ENCODE measurements around the gene MZB1. TPM values are rescaled to one million over a fixed set of nuclear protein-coding genes. Genes with fewer than 3 reads are reported as not detected.

The MZB1 gene, protein sequence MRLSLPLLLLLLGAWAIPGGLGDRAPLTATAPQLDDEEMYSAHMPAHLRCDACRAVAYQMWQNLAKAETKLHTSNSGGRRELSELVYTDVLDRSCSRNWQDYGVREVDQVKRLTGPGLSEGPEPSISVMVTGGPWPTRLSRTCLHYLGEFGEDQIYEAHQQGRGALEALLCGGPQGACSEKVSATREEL
- total RNA-seq = 1 to 10 TPM; 1.8 to 5.0 (median 2.5) TPM

- H3K36me3 Mint-ChIP-seq (ENCODE audit: insufficient read depth) = no peaks in the 10 kb centered on the region
- H3K4me1 Mint-ChIP-seq (ENCODE audit: low read depth) = peaks cover 50% of the 10 kb centered on the region
- peak; percentile 41 to 48 for ATAC-seq
- H3K9me3 Mint-ChIP-seq = no peaks in the 10 kb centered on the region
- peak; percentile 38 for DNase-seq
- H3K27me3 Mint-ChIP-seq (ENCODE audit: low read depth) = no peaks in the 10 kb centered on the region
- H3K4me3 Mint-ChIP-seq = peak within 1 kb of the TSS; percentile 62
Measured at GRCh38 chr5:139389701-139390638, at the start of gene MZB1. TSS of gene MZB1 (minus strand) at chr5:139389913. CDS start at chr5:139389856, 57 bp downstream.

DNA sequence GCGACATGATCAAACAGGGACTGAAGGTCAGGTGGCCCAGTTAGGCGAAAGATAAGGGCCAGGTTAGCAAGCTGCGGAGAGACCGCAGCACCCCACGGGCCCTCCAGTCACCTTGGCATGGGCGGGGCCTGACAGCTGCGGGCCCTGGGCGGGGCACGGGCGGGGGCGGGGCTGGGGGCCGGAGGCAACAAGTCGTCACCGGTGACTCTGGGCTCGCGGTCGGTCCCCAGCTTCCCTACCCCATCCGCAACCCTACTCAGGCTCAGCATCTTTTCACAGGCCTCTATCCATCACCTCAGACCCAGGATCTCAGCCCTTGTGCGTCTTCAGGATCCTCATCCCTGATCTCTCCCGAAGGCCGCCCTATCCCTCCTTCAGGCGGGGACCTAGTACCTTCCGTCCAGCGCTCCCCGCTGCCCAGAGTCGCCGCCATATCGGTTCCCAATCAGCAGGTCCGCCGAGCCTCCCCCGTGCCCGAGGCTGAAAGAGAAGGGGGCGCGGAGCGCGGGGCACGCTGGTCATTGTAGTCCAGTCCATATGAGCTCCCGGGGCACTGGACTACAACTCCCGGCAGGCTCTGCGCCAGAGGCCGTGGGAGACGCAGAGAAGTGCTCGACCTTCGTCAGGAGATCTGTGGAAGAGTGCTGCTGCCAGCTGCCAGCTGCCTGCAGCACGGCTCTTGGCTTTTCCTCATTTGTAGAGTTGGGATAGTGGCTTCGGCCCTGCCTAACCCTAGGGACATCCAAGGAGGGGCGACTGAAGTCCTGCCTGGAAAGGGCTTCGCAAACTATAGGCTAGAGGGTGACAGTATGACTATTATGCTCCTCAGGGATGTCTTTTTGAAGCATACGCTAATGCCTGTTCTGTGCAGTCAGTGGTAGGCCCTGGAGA is 49.5 kb upstream of the MZB1 start, which contains the start of gene DNAJC18:
TSS of gene DNAJC18 (minus strand) at position 513 of the 891 bp plus-strand sequence. CDS start at position 433, 80 bp downstream.
- Mint-ChIP-seq H3K4me1 (ENCODE audit: low read depth) (peaks cover 54% of the 10 kb centered on the region), H3K9me3 (no peaks in the 10 kb centered on the region), H3K27me3 (ENCODE audit: low read depth) (no peaks in the 10 kb centered on the region), H3K36me3 (ENCODE audit: insufficient read depth) (peaks cover 5% of the 10 kb centered on the region), H3K4me3 (peak within 1 kb of the TSS; percentile 97)
- DNase-seq = peak; percentile 84
- ATAC-seq = peak; percentile 93 to 94

GRCh38 chr5:139438707-139439012 is 48.9 kb upstream of the MZB1 start:
- no peaks in the 10 kb centered on the region for H3K9me3 Mint-ChIP-seq
- H3K36me3 Mint-ChIP-seq (ENCODE audit: insufficient read depth) = peaks cover 5% of the 10 kb centered on the region
- H3K27me3 Mint-ChIP-seq (ENCODE audit: low read depth) = no peaks in the 10 kb centered on the region
- ATAC-seq (no peak), DNase-seq (no peak)
- peak overlapping the region; percentile 97 for H3K4me3 Mint-ChIP-seq
- H3K4me1 Mint-ChIP-seq (ENCODE audit: low read depth) = peaks cover 48% of the 10 kb centered on the region

DNA sequence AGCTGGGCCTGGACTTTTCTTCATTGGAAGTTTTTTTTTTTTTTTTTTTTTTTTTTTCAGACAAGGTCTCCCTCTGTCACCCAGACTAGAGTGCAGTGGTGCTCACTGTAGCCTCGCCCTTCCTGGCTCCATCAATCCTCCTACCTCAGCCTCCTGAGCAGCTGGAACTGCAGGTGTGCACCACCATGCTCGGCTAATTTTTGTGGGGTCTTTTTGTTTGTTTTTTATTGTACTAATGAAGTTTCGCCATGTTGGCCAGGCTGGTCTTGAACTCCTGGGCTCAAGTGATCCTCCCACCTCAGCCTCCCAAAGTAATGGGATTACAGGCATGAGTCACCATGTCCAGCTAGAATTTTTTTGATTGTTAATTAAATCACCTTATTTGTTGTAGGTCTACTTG is 46.0 kb upstream of the MZB1 start:
- peaks cover 29% of the 10 kb centered on the region for H3K4me1 Mint-ChIP-seq (ENCODE audit: low read depth)
- H3K9me3 Mint-ChIP-seq = no peaks in the 10 kb centered on the region
- no peak for DNase-seq
- H3K27me3 Mint-ChIP-seq (ENCODE audit: low read depth) = no peaks in the 10 kb centered on the region
- no peak for ATAC-seq
- no peak overlapping the region for H3K4me3 Mint-ChIP-seq
- H3K36me3 Mint-ChIP-seq (ENCODE audit: insufficient read depth) = peaks cover 5% of the 10 kb centered on the region

DNA sequence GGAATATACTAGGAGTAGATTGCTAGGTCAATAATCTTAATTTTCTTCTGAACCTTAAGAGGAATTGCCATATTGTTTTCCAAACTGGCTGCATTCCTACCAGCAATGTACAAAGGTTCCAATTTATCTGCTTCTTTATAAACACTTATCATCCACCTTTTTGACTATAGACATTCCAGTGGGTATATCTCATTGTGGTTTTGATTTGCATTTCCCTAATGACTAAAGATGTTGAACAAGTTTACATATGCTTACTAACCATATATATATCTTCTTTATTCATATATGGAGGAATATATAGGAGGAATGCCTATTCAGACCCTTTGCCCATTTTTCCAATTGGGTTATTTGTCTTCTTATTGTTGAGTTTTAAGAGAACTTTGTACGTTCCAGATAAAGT is 42.0 kb upstream of the MZB1 start:
- ATAC-seq = no peak

DNA sequence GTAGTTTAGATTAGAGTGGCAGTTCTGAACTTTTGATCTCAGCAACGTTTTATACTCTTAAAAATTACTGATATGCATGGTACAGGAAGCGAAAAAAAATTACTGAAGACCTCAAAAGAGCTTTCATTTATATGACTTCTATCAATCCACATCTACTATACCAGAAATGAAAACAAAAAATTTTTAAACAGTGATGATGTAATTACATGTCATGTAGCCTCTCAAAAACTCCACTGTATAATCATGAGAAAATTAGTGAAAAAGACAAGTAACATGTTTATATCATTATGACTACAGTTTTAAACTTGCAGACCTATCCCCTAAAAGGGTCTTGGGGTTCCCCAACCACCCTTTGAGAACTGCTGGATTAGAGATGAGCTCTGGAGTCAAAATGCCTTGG is 40.3 kb upstream of the MZB1 start:
- Mint-ChIP-seq H3K4me1 (ENCODE audit: low read depth) (peaks cover 8% of the 10 kb centered on the region), H3K4me3 (no peak overlapping the region), H3K9me3 (no peaks in the 10 kb centered on the region), H3K36me3 (ENCODE audit: insufficient read depth) (peaks cover 14% of the 10 kb centered on the region), H3K27me3 (ENCODE audit: low read depth) (no peaks in the 10 kb centered on the region)
- ATAC-seq (peak; percentile 27 to 79), DNase-seq (no peak)

More for the DNA sequence above, 42.0 kb upstream of the MZB1 start:
- H3K9me3 Mint-ChIP-seq = no peaks in the 10 kb centered on the region
- no peak for DNase-seq
- peaks cover 13% of the 10 kb centered on the region for H3K36me3 Mint-ChIP-seq (ENCODE audit: insufficient read depth)
- peaks cover 8% of the 10 kb centered on the region for H3K4me1 Mint-ChIP-seq (ENCODE audit: low read depth)
- H3K27me3 Mint-ChIP-seq (ENCODE audit: low read depth) = no peaks in the 10 kb centered on the region
- H3K4me3 Mint-ChIP-seq = no peak overlapping the region

- no peak overlapping the region for H3K4me3 Mint-ChIP-seq
Measured at GRCh38 chr5:139426203-139426885, 36.6 kb upstream of the MZB1 start.

DNA sequence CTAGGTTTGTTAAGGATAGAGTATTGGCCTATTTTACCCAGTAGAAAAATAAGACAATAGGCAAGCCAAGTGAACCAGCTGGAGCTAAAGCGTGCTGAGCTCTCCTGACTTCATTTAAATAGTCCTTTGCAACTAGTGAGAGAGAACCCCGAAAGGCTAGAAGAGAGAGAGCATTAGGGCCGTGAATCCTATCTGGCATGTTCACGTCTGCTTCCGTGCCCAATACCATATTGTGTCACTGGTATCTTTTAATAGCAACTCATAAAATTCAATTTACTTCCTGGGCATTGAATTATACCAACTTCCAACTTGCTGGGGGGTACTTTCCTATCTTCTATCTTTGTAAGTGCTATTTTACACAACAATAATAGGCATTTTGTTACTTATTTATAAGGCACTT is 35.8 kb upstream of the MZB1 start:
- no peak for DNase-seq
- Mint-ChIP-seq H3K27me3 (ENCODE audit: low read depth) (no peaks in the 10 kb centered on the region), H3K36me3 (ENCODE audit: insufficient read depth) (peaks cover 31% of the 10 kb centered on the region), H3K9me3 (no peaks in the 10 kb centered on the region), H3K4me1 (ENCODE audit: low read depth) (peaks cover 12% of the 10 kb centered on the region), H3K4me3 (no peak overlapping the region)
- no peak for ATAC-seq

More at GRCh38 chr5:139426203-139426885, 36.6 kb upstream of the MZB1 start:
- no peak for ATAC-seq
- Mint-ChIP-seq H3K36me3 (ENCODE audit: insufficient read depth) (peaks cover 27% of the 10 kb centered on the region), H3K4me1 (ENCODE audit: low read depth) (peaks cover 12% of the 10 kb centered on the region), H3K9me3 (no peaks in the 10 kb centered on the region), H3K27me3 (ENCODE audit: low read depth) (no peaks in the 10 kb centered on the region)
- DNase-seq = no peak

DNA sequence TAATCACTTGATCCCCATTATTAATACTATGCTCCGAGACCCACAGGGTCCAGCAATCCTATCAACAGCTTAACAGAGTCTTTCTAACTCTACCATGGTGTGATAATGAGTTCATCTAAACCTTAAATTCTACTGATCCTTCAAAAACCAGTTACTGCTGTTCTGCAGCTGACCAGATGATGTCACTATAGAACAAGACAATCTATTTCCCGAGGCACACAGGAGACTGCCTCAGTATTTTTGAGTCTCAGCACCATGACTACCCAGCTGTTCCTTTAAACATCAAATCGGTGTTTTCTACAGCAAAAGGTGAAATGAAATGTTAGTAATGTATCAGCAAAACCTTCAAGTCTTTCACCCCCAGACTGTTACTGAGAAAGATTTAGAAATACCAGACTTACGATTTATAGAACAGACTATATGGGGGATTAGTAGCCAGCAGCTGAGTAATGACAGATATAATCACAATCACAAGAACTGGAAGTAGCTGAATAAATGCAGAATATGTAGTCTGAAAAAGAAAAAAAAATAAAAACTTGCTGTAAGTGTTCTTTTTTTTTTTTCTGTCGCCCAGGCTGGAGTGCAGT is 32.7 kb upstream of the MZB1 start:
- no peaks in the 10 kb centered on the region for H3K9me3 Mint-ChIP-seq
- no peak overlapping the region for H3K4me3 Mint-ChIP-seq
- H3K27me3 Mint-ChIP-seq (ENCODE audit: low read depth) = no peaks in the 10 kb centered on the region
- peaks cover 30% of the 10 kb centered on the region for H3K36me3 Mint-ChIP-seq (ENCODE audit: insufficient read depth)
- peaks cover 5% of the 10 kb centered on the region for H3K4me1 Mint-ChIP-seq (ENCODE audit: low read depth)
- ATAC-seq (peak; percentile 93 to 95), DNase-seq (peak; percentile 36)

- peaks cover 22% of the 10 kb centered on the region for H3K36me3 Mint-ChIP-seq (ENCODE audit: insufficient read depth)
- H3K4me3 Mint-ChIP-seq = no peak overlapping the region
- ATAC-seq (no peak), DNase-seq (no peak)
- no peaks in the 10 kb centered on the region for H3K27me3 Mint-ChIP-seq (ENCODE audit: low read depth)
- H3K4me1 Mint-ChIP-seq (ENCODE audit: low read depth) = peaks cover 26% of the 10 kb centered on the region
- H3K9me3 Mint-ChIP-seq = no peaks in the 10 kb centered on the region
Measured at GRCh38 chr5:139419226-139420192, 29.8 kb upstream of the MZB1 start.

DNA sequence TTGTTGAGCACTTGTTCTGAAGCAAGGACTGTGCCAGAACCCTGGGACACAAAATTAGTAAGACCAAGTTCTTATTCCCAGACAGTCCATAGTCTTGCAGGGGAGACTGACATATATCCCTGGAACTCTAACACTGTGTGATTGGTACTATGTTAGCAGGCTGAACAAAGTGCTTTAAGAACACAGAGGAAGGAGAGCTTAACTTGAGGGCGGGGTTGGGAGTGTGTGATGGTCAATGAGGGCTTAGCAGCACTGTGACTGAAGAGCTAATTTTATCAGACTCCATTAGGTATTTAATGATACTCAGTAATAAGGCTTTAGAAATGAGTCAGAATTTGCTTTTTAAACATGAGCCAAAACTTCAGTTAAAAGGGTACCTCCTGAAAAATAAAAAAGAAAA is 29.1 kb upstream of the MZB1 start:
- H3K27me3 Mint-ChIP-seq (ENCODE audit: low read depth) = no peaks in the 10 kb centered on the region
- H3K4me1 Mint-ChIP-seq (ENCODE audit: low read depth) = peaks cover 33% of the 10 kb centered on the region
- no peaks in the 10 kb centered on the region for H3K9me3 Mint-ChIP-seq
- ATAC-seq = no peak
- H3K36me3 Mint-ChIP-seq (ENCODE audit: insufficient read depth) = peaks cover 18% of the 10 kb centered on the region
- H3K4me3 Mint-ChIP-seq = no peak overlapping the region
- no peak for DNase-seq

- Mint-ChIP-seq H3K4me1 (ENCODE audit: low read depth) (peaks cover 39% of the 10 kb centered on the region), H3K36me3 (ENCODE audit: insufficient read depth) (peaks cover 13% of the 10 kb centered on the region), H3K27me3 (ENCODE audit: low read depth) (no peaks in the 10 kb centered on the region), H3K4me3 (no peak overlapping the region), H3K9me3 (no peaks in the 10 kb centered on the region)
- ATAC-seq = no peak
- no peak for DNase-seq
Measured at GRCh38 chr5:139417214-139417613, 27.5 kb upstream of the MZB1 start.
